CD4-positive, CD25-positive, alpha-beta regulatory T cell (primary cell): ENCODE results near the gene TPRG1L. TPM values are rescaled to one million over a fixed set of nuclear protein-coding genes. Genes with fewer than 3 reads are reported as not detected.
A peak's percentile ranks its signal among the peaks of the same experiment; 100 is the strongest.

Experiments
- ATAC-seq, 2 donors: fragments of 150-1000 bp; cut with Tn5 transposase; one replicate each; pipeline ENCODE4 v1.10.0; 2021; ENCODE audit warnings: low read depth in 2 of 2, moderate number of reproducible peaks in 2 of 2, moderate library complexity in 1 of 2
- DNase-seq, 3 donors: peaks; one replicate each; pipeline versions ENCODE4 v3.0.0 to v3.0.0-alpha.2; 2012 to 2022; ENCODE audit warnings: mixed read lengths in 1 of 3
- H3K27ac ChIP-seq: one replicate; pipeline ENCODE4 v1.7.0; 2013; ENCODE audit warnings: mild to moderate bottlenecking, low read length; ENCODE audit not compliant: insufficient read depth, poor library complexity, severe bottlenecking
- H3K27me3 ChIP-seq: one replicate; pipeline ENCODE4 v1.7.0; 2013; ENCODE audit warnings: low read length; ENCODE audit not compliant: control insufficient read depth, insufficient read depth
- H3K36me3 ChIP-seq: one replicate; pipeline ENCODE4 v1.7.0; 2013; ENCODE audit warnings: mild to moderate bottlenecking, low read length, moderate library complexity; ENCODE audit not compliant: control insufficient read depth, insufficient read depth
- H3K4me1 ChIP-seq: 2 replicates; pipeline ENCODE4 v1.7.0; 2013; ENCODE audit warnings: mild to moderate bottlenecking, low read length; ENCODE audit not compliant: insufficient read depth, control insufficient read depth, poor library complexity, severe bottlenecking
- H3K4me3 ChIP-seq: one replicate; pipeline ENCODE4 v1.7.0; 2013; ENCODE audit warnings: low read depth, mild to moderate bottlenecking, low read length, moderate library complexity
- H3K9me3 ChIP-seq, 2 experiments: 1 replicate in 1 of 2; 2 replicates in 1 of 2; pipeline ENCODE4 v1.7.0; 2013; ENCODE audit warnings: low read length in 2 of 2, mild to moderate bottlenecking in 1 of 2, moderate library complexity in 1 of 2; ENCODE audit not compliant: control insufficient read depth in 2 of 2
- H3K27ac Mint-ChIP-seq, 3 donors: one replicate each; pipeline ENCODE4 v1.8.0; 2020 to 2022; ENCODE audit warnings: mild to moderate bottlenecking in 3 of 3, mixed read lengths in 3 of 3, moderate library complexity in 2 of 3
- H3K27me3 Mint-ChIP-seq: one replicate; pipeline ENCODE4 v1.8.0; 2022; ENCODE audit warnings: mild to moderate bottlenecking, mixed read lengths
- H3K36me3 Mint-ChIP-seq: one replicate; pipeline ENCODE4 v1.8.0; 2020; ENCODE audit warnings: mixed read lengths
- H3K4me1 Mint-ChIP-seq, 4 donors: one replicate each; pipeline ENCODE4 v1.8.0; 2020 to 2022; ENCODE audit warnings: mixed read lengths in 4 of 4, mild to moderate bottlenecking in 1 of 4
- H3K4me3 Mint-ChIP-seq, 4 donors: one replicate each; pipeline ENCODE4 v1.8.0; 2020 to 2022; ENCODE audit warnings: mild to moderate bottlenecking in 4 of 4, mixed read lengths in 4 of 4, moderate library complexity in 3 of 4
- H3K9me3 Mint-ChIP-seq, 7 donors: one replicate each; pipeline ENCODE4 v1.8.0; 2020 to 2022; ENCODE audit warnings: mixed read lengths in 7 of 7, mild to moderate bottlenecking in 3 of 7, moderate library complexity in 2 of 7
- polyA plus RNA-seq, 4 donors: library from polyadenylated mRNA; unstranded; fragments of 300-500 nt; fragmentation: Illumina TruSeq; gene quantifications; one replicate each; pipeline ENCODE4 v1.2.3, GENCODE V29; 2021
- total RNA-seq: library from RNA; stranded (reverse); gene quantifications from one replicate; pipeline ENCODE4 v1.2.3, GENCODE V29; 2022

TPRG1L gene
- total and polyA plus RNA-seq, 5 donors from 2014 or later, result 26.9 to 35.9 (median 34.8) TPM

GRCh38 chr1:3627515-3628253, 2.9 kb downstream of the TPRG1L start:
- ATAC-seq (no peak), DNase-seq (no peak)
- Histone ChIP-seq H3K4me3 (no peak overlapping the region), H3K36me3 (peaks cover 37% of the 10 kb centered on the region), H3K9me3 (no peaks in the 10 kb centered on the region), H3K4me1 (peaks cover 25% of the 10 kb centered on the region), H3K27ac (no peak overlapping the region), H3K27me3 (no peaks in the 10 kb centered on the region)
- peaks cover 6 to 31% (median 22%) of the 10 kb centered on the region in 4 donors for H3K4me1 Mint-ChIP-seq
- peaks cover 16% of the 10 kb centered on the region for H3K36me3 Mint-ChIP-seq
- no peaks in the 10 kb centered on the region for H3K27me3 Mint-ChIP-seq
- no peaks in the 10 kb centered on the region for H3K9me3 Mint-ChIP-seq
- no peak overlapping the region for H3K27ac Mint-ChIP-seq
- peak overlapping the region in 3 of 4 donors; percentile 35 to 71 (median 39) for H3K4me3 Mint-ChIP-seq

- ATAC-seq (no peak), DNase-seq (no peak)
- no peaks in the 10 kb centered on the region for H3K9me3 Mint-ChIP-seq
- Histone ChIP-seq H3K36me3 (peaks cover 37% of the 10 kb centered on the region), H3K27me3 (no peaks in the 10 kb centered on the region), H3K4me3 (no peak overlapping the region), H3K4me1 (peaks cover 17% of the 10 kb centered on the region), H3K9me3 (no peaks in the 10 kb centered on the region), H3K27ac (no peak overlapping the region)
- peaks cover 16% of the 10 kb centered on the region for H3K36me3 Mint-ChIP-seq
- peaks cover 6 to 24% (median 16%) of the 10 kb centered on the region in 4 donors for H3K4me1 Mint-ChIP-seq
- peak overlapping the region in 1 of 3 donors; percentile 60 for H3K27ac Mint-ChIP-seq
- peak overlapping the region in 1 of 4 donors; percentile 71 for H3K4me3 Mint-ChIP-seq
- H3K27me3 Mint-ChIP-seq, result no peaks in the 10 kb centered on the region
Observed at GRCh38 chr1:3628445-3628844, 3.6 kb downstream of the TPRG1L start.

- Mint-ChIP-seq H3K36me3 (peaks cover 16% of the 10 kb centered on the region), H3K9me3 (no peaks in the 10 kb centered on the region), H3K27me3 (no peaks in the 10 kb centered on the region), H3K27ac (no peak overlapping the region), H3K4me3 (peak overlapping the region in 1 of 4 donors; percentile 47), H3K4me1 (peaks cover 6 to 12% (median 8%) of the 10 kb centered on the region in 4 donors)
- Histone ChIP-seq H3K36me3 (peaks cover 44% of the 10 kb centered on the region), H3K27me3 (no peaks in the 10 kb centered on the region), H3K27ac (no peak overlapping the region), H3K4me1 (peaks cover 9% of the 10 kb centered on the region), H3K4me3 (no peak overlapping the region), H3K9me3 (no peaks in the 10 kb centered on the region)
- DNase-seq (no peak), ATAC-seq (no peak)
Observed at GRCh38 chr1:3629561-3630160, 4.8 kb downstream of the TPRG1L start.

- Histone ChIP-seq H3K4me1 (peaks cover 9% of the 10 kb centered on the region), H3K27me3 (no peaks in the 10 kb centered on the region), H3K27ac (no peak overlapping the region), H3K4me3 (no peak overlapping the region), H3K36me3 (peaks cover 49% of the 10 kb centered on the region), H3K9me3 (no peaks in the 10 kb centered on the region)
- Mint-ChIP-seq H3K9me3 (no peaks in the 10 kb centered on the region), H3K4me1 (peaks cover 6 to 9% (median 7%) of the 10 kb centered on the region in 4 donors), H3K36me3 (peaks cover 16% of the 10 kb centered on the region), H3K4me3 (peak overlapping the region in 1 of 4 donors; percentile 15), H3K27ac (peak overlapping the region in 1 of 3 donors; percentile 20), H3K27me3 (no peaks in the 10 kb centered on the region)
- ATAC-seq (no peak), DNase-seq (no peak)
Observed at GRCh38 chr1:3630161-3630611, 5.4 kb downstream of the TPRG1L start.

GRCh38 chr1:3630914-3631313, 6.1 kb downstream of the TPRG1L start:
- Histone ChIP-seq H3K4me3 (no peak overlapping the region), H3K4me1 (peaks cover 3% of the 10 kb centered on the region), H3K36me3 (peaks cover 55% of the 10 kb centered on the region), H3K27me3 (no peaks in the 10 kb centered on the region), H3K9me3 (no peaks in the 10 kb centered on the region), H3K27ac (no peak overlapping the region)
- no peaks in the 10 kb centered on the region for H3K27me3 Mint-ChIP-seq
- H3K27ac Mint-ChIP-seq, result no peak overlapping the region
- no peaks in the 10 kb centered on the region for H3K9me3 Mint-ChIP-seq
- no peak overlapping the region for H3K4me3 Mint-ChIP-seq
- H3K4me1 Mint-ChIP-seq, result peaks cover 4 to 6% (median 4%) of the 10 kb centered on the region in 4 donors
- ATAC-seq (no peak), DNase-seq (no peak)
- H3K36me3 Mint-ChIP-seq, result peaks cover 13% of the 10 kb centered on the region

- DNase-seq, result no peak
- no peaks in the 10 kb centered on the region for H3K9me3 ChIP-seq
- no peaks in the 10 kb centered on the region for H3K4me1 ChIP-seq
- H3K36me3 ChIP-seq, result peaks cover 60% of the 10 kb centered on the region
- Mint-ChIP-seq H3K4me3 (no peak overlapping the region), H3K27ac (no peak overlapping the region), H3K9me3 (no peaks in the 10 kb centered on the region), H3K27me3 (no peaks in the 10 kb centered on the region), H3K36me3 (peaks cover 15% of the 10 kb centered on the region), H3K4me1 (no peaks in the 10 kb centered on the region)
- no peak for ATAC-seq
- no peak overlapping the region for H3K27ac ChIP-seq
- H3K27me3 ChIP-seq, result no peaks in the 10 kb centered on the region
- H3K4me3 ChIP-seq, result no peak overlapping the region
Observed at GRCh38 chr1:3631320-3632260, 6.8 kb downstream of the TPRG1L start.

- ATAC-seq (no peak), DNase-seq (no peak)
- Mint-ChIP-seq H3K4me1 (no peaks in the 10 kb centered on the region), H3K9me3 (no peaks in the 10 kb centered on the region), H3K4me3 (no peak overlapping the region), H3K27me3 (no peaks in the 10 kb centered on the region), H3K27ac (no peak overlapping the region), H3K36me3 (peaks cover 19% of the 10 kb centered on the region)
- Histone ChIP-seq H3K27ac (no peak overlapping the region), H3K4me3 (no peak overlapping the region), H3K36me3 (peaks cover 64% of the 10 kb centered on the region), H3K27me3 (no peaks in the 10 kb centered on the region), H3K9me3 (no peaks in the 10 kb centered on the region), H3K4me1 (no peaks in the 10 kb centered on the region)
Observed at GRCh38 chr1:3632298-3632697, 7.5 kb downstream of the TPRG1L start.
